Measurements from ENCODE around the gene MOXD1.

Gene MOXD1

GRCh38 chr6:132399376-132400074 is 1.8 kb downstream of the MOXD1 start:
- DNase-seq (ENCODE audit: low read depth) = no peak

- no peak for DNase-seq (ENCODE audit: low read depth)
These were observed 6.2 kb downstream of the MOXD1 start for GRCh38 chr6:132395015-132395597.

GRCh38 chr6:132392792-132393191 is 8.5 kb downstream of the MOXD1 start:
- no peak for DNase-seq (ENCODE audit: low read depth)

GRCh38 chr6:132392270-132392646 is 9.0 kb downstream of the MOXD1 start:
- no peak for DNase-seq (ENCODE audit: low read depth)

- DNase-seq (ENCODE audit: low read depth) = no peak
These were observed 9.6 kb downstream of the MOXD1 start for GRCh38 chr6:132391391-132392269.

- no peak for DNase-seq (ENCODE audit: low read depth)
These were observed 10.8 kb downstream of the MOXD1 start for GRCh38 chr6:132390451-132390850.

GRCh38 chr6:132390017-132390416 is 11.3 kb downstream of the MOXD1 start:
- DNase-seq (ENCODE audit: low read depth) = no peak

- no peak for DNase-seq (ENCODE audit: low read depth)
These were observed 13.0 kb downstream of the MOXD1 start for GRCh38 chr6:132388291-132388690.

- DNase-seq (ENCODE audit: low read depth) = no peak
These were observed 18.6 kb downstream of the MOXD1 start for GRCh38 chr6:132382630-132383175.

GRCh38 chr6:132381381-132381780 is 19.9 kb downstream of the MOXD1 start:
- no peak for DNase-seq (ENCODE audit: low read depth)

- DNase-seq (ENCODE audit: low read depth) = no peak
These were observed 20.8 kb downstream of the MOXD1 start for GRCh38 chr6:132380358-132381029.

GRCh38 chr6:132369526-132369925 is 31.7 kb downstream of the MOXD1 start:
- no peak for DNase-seq (ENCODE audit: low read depth)

GRCh38 chr6:132368916-132369481 is 32.3 kb downstream of the MOXD1 start:
- no peak for DNase-seq (ENCODE audit: low read depth)

GRCh38 chr6:132365281-132365907 is 35.9 kb downstream of the MOXD1 start:
- DNase-seq (ENCODE audit: low read depth) = no peak

GRCh38 chr6:132364306-132365074 is 36.8 kb downstream of the MOXD1 start:
- DNase-seq (ENCODE audit: low read depth) = no peak

GRCh38 chr6:132362442-132363185 is 38.7 kb downstream of the MOXD1 start:
- no peak for DNase-seq (ENCODE audit: low read depth)

GRCh38 chr6:132361101-132361500 is 40.2 kb downstream of the MOXD1 start:
- no peak for DNase-seq (ENCODE audit: low read depth)

GRCh38 chr6:132359886-132360285 is 41.4 kb downstream of the MOXD1 start:
- no peak for DNase-seq (ENCODE audit: low read depth)

- DNase-seq (ENCODE audit: low read depth) = no peak
These were observed 44.2 kb downstream of the MOXD1 start for GRCh38 chr6:132357120-132357519.

Data from activated T-helper 9 cell treated with anti-CD3 and anti-CD28 coated beads, Interleukin-2, amount 50 U/mL, for 16 hours (primary cell).